H1 (cell line): ENCODE measurements around the gene DPYSL4. TPM values are rescaled to one million over a fixed set of nuclear protein-coding genes. Genes with fewer than 3 reads are reported as not detected.

Experiments used
- BACH1 ChIP-seq: IDR thresholded peaks from 2 replicates; pipeline ENCODE4 v1.6.1; 2012; ENCODE audit warnings: low read length, improper control_type of control experiment
- CHD2 ChIP-seq: IDR thresholded peaks from 2 replicates; pipeline ENCODE4 v1.6.1; 2012; ENCODE audit warnings: low read length, improper control_type of control experiment
- CHD7 ChIP-seq: fragments of 300-600 bp; sonication (generic); IDR thresholded peaks from 2 replicates; pipeline ENCODE4 v1.7.1; 2012; ENCODE audit warnings: low read length, moderate library complexity, mild to moderate bottlenecking, inconsistent platforms; ENCODE audit not compliant: insufficient replicate concordance
- HDAC6 ChIP-seq: IDR thresholded peaks from one replicate; pipeline ENCODE4 v1.7.1; 2012; ENCODE audit warnings: low read depth, mild to moderate bottlenecking, inconsistent platforms, low read length, moderate library complexity
- NANOG ChIP-seq: IDR thresholded peaks from 2 replicates; pipeline ENCODE4 v1.6.1; 2011; ENCODE audit warnings: low read length, low read depth, mild to moderate bottlenecking, inconsistent platforms; ENCODE audit not compliant: insufficient read depth, poor library complexity, severe bottlenecking
- POLR2AphosphoS5 ChIP-seq: IDR thresholded peaks from 2 replicates; pipeline ENCODE4 v1.6.1; 2011; ENCODE audit warnings: low read depth, low read length
- SP1 ChIP-seq: IDR thresholded peaks from 2 replicates; pipeline ENCODE4 v1.6.1; 2011; ENCODE audit warnings: low read depth, low read length
- SUZ12 ChIP-seq: fragments of 200-600 bp; sonication (generic); IDR thresholded peaks from 2 replicates; pipeline ENCODE4 v1.6.1; 2012; ENCODE audit warnings: mild to moderate bottlenecking, inconsistent platforms, low read length, moderate library complexity, mixed read lengths
- YY1 ChIP-seq: IDR thresholded peaks from 2 replicates; pipeline ENCODE4 v1.6.1; 2011; ENCODE audit warnings: low read depth, mild to moderate bottlenecking, low read length
- polyA plus RNA-seq, 7 experiments: library from polyadenylated mRNA; depleted of rRNA in 3 of 7; stranded (reverse) in 5 of 7; unstranded in 2 of 7; fragments of >200 nt in 5 of 7; fragments of 200-250 nt in 2 of 7; gene quantifications; 1 replicate in 5 of 7; 2 replicates in 1 of 7; 4 replicates in 1 of 7; pipeline versions ENCODE4 v1.2.1 to v1.2.3, GENCODE V29; 2011 to 2013; ENCODE audit warnings: missing spikeins in 2 of 7, mixed read lengths in 2 of 7
- total RNA-seq: library from RNA; stranded (reverse); fragmentation: NEBNext Ultra II Directional; extraction: Animal tissue kit (Norgen Biotek cat#: 25700); gene quantifications from 2 replicates; pipeline ENCODE4 v1.2.1, GENCODE V29; 2021
- TF ChIP-seq, protein P1 (sequence below): IDR thresholded peaks from 2 replicates; pipeline ENCODE4 v1.6.1; 2012; ENCODE audit warnings: inconsistent platforms

Gene DPYSL4
- total and polyA plus RNA-seq, 2 of the 8 experiments (the other 6 are each of a cell fraction or from before 2014, with no cell fraction given) = 12.9 to 15.2 TPM

DNA sequence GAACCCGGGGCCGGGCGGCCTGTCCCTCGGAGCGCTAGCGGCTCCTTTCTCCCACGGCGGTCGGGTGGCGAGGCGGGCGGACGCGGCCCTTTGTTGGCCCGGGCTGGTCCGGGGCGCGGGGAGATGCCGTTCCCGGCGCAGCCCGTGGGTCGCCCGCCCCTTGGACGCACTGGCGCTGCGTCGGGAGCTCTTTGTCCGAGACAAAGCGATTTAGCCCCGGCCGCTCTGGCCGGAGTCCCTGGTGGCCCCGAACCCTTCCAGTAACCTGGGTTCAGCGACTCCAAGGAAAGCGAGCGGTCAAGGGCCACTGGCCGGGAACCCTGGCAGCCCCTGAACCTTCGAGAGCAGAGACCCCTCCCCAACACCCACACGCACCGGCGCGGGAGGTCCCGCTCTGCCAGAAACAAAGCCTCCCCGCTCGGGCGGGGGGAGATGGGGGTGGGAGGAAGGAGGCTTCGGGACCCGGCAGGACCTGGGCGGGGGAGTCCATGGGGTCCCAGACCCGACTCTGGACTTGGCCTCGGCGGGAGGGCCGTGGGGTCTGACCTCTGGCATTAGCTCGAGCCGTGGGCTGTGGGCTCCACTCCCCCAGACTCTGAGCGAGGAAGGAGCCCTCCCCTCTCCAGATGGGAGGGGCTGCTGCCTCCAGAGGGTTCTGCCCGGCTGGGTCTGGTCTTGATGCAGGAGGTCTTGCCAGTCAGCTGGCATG lies 836 bp downstream of the DPYSL4 start (continued):
- no peak for TF ChIP-seq CHD7
- TF ChIP-seq CHD2 = no peak
- TF ChIP-seq SUZ12 = peak; percentile 56; the same call in 1 of the 2 replicates
- TF ChIP-seq POLR2AphosphoS5 = no peak
- no peak for TF ChIP-seq YY1
- TF ChIP-seq, protein P1, sequence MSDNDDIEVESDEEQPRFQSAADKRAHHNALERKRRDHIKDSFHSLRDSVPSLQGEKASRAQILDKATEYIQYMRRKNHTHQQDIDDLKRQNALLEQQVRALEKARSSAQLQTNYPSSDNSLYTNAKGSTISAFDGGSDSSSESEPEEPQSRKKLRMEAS = no peak
- TF ChIP-seq BACH1 = no peak
- no peak for TF ChIP-seq NANOG
- no peak for TF ChIP-seq SP1
- TF ChIP-seq HDAC6 = no peak
